ACC112 (cell line): ENCODE data around the gene DNAH2.

ENCODE experiments used
- H2AFZ ChIP-seq: fragments of 200-600 bp; sonication (generic); one replicate; pipeline ENCODE4 v1.6.0; 2017; ENCODE audit warnings: antibody characterized with exemption, low read length; ENCODE audit not compliant: unreplicated experiment
- H3K27ac ChIP-seq: fragments of 200-600 bp; sonication (generic); 2 replicates; pipeline ENCODE4 v1.5.1; 2014; ENCODE audit warnings: low read depth, mild to moderate bottlenecking, antibody characterized with exemption, low read length, moderate library complexity
- H3K27me3 ChIP-seq: fragments of 200-600 bp; sonication (generic); 2 replicates; pipeline ENCODE4 v1.6.1; 2014; ENCODE audit warnings: mild to moderate bottlenecking, antibody characterized with exemption, low read length, moderate library complexity, mixed read lengths; ENCODE audit not compliant: insufficient read depth
- H3K36me3 ChIP-seq: fragments of 200-600 bp; sonication (generic); 2 replicates; pipeline ENCODE4 v1.6.1; 2016; ENCODE audit warnings: mild to moderate bottlenecking, antibody characterized with exemption, low read length, moderate library complexity, mixed read lengths; ENCODE audit not compliant: insufficient read depth
- H3K4me1 ChIP-seq: fragments of 200-600 bp; sonication (generic); one replicate; pipeline ENCODE4 v1.6.1; 2016; ENCODE audit warnings: low read length, mixed read lengths; ENCODE audit not compliant: insufficient read depth, unreplicated experiment, control insufficient read depth
- H3K4me3 ChIP-seq: fragments of 200-600 bp; sonication (generic); 2 replicates; pipeline ENCODE4 v1.5.1; 2014; ENCODE audit warnings: mild to moderate bottlenecking, low read depth, low read length
- H3K79me2 ChIP-seq: fragments of 200-600 bp; sonication (generic); one replicate; pipeline ENCODE4 v1.6.0; 2016; ENCODE audit warnings: low read length; ENCODE audit not compliant: control insufficient read depth, unreplicated experiment, insufficient read depth

Gene DNAH2

DNA sequence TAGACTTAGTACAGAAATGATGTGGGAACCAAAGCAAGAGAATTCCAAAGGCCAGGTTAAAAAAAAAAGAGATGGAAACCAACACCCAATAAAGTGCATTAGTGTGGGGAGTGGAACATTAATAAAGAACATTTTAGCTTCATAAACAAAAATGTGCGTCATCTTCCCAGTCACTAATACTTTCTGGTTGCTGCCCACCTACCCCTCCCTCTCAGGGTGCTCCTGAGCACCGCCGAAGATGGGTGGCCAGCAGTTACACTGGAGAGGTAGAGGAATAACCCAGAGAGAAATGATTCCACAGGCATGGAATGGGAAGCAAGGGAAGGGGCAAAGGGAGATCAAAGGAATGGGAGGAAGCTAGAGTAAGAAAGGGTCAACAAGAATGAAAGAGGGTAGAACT, 165.1 kb downstream of the DNAH2 start:
- Histone ChIP-seq H3K27me3 (no peaks in the 10 kb centered on the region), H3K4me1 (peaks cover 32% of the 10 kb centered on the region), H3K36me3 (0 out of 2 replicates have a peak, but pooled peaks cover 6% of the 10 kb centered on the region), H3K4me3 (peak overlapping the region; percentile 76), H3K27ac (peak overlapping the region; percentile 52; the same call in 1 of the 2 replicates), H3K79me2 (peaks cover 9% of the 10 kb centered on the region), H2AFZ (no peak overlapping the region)
